Activated CD4-positive, CD25-positive, alpha-beta regulatory T cell (primary cell): ENCODE results near the gene KIF26A.

ENCODE experiments used
- DNase-seq, 4 experiments: peaks; one replicate each; lab custom pipeline; 2025; lab: John Stamatoyannopoulos, UW

The KIF26A gene

GRCh38 chr14:104179126-104179525 is 40.7 kb downstream of the KIF26A start:
- no peak for DNase-seq

DNA sequence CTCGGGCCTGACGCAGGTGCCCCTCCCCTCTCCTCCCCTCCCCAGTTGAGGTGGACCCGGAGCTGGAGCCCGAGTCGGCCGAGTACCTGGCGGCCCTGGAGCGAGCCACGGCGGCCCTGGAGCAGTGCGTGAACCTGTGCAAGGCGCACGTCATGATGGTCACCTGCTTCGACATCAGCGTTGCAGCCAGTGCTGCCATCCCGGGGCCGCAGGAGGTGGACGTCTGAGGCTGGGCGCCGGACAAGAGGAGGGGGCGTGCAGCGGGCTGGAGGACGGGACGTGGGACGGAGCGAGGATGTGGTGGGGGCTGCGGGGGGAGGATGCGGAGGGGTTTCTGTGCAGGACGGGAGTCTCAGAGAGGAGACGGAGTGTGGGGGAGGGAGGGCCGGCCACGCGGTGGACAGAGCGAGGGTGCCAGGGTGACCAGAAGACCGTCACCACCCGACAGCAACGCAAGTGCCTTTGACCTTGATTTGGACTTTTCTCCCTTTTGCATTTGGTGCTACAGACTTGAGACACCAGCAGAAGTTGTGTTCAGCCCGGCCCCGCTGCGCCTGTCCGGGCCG is 41.3 kb downstream of the KIF26A start:
- no peak for DNase-seq

GRCh38 chr14:104180561-104181165 is 42.3 kb downstream of the KIF26A start:
- DNase-seq, result no peak

GRCh38 chr14:104181761-104182530 is 43.6 kb downstream of the KIF26A start:
- DNase-seq, result no peak

DNA sequence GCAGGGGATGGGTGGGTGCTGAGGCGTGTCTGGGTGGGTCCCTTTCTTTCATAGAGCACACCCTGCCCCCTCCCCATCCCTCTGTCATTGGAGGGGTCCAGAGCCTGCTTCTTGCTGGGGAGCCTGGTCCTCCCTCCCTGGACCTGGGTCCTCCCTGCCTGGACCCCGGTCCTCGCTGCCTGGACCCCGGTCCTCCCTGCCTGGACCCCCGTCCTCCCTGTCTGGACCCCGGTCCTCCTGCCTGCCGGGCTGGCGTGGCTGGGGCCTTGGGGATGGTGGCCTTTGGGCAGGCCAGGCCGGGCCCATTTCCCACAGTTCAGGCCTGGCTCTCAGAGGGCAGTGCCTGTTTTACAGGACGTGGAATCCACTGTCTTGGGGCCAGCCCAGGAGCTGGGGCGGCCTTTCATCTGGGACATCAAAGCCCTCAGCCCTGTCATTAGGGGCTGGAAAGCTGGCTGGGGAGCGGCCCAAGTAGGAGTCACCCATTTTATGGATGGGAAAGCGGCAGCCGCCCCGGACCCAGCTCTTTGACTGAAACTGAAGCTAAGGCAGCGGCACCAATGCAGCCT is 44.6 kb downstream of the KIF26A start:
- DNase-seq, result no peak

DNA sequence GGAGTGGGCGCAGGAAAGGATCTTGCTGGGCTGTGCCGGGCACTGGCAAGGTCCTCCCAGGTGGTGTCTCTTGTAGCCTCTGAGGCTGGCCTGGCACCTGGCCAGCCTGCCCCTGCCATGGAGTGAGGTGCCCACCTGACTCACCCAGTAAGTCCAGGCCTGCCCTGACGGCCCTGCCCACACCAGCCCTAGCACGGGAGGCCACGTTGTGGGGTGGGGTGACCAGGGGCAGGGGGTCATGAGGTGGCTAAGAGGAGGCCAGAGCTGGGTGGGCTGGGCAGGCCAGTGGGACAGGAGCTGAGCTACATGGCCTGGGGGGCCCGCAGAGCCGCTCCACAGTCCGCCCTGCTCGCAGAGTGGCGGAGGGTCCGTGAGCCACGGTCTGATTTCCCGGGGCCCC is 45.4 kb downstream of the KIF26A start:
- no peak for DNase-seq

- DNase-seq, result no peak
These were observed 46.1 kb downstream of the KIF26A start for GRCh38 chr14:104184506-104184905.

GRCh38 chr14:104184911-104185499 is 46.6 kb downstream of the KIF26A start:
- DNase-seq, result no peak

- DNase-seq, result no peak
These were observed 47.6 kb downstream of the KIF26A start for GRCh38 chr14:104185916-104186495.

- DNase-seq, result no peak
These were observed 48.2 kb downstream of the KIF26A start for GRCh38 chr14:104186575-104186974.

DNA sequence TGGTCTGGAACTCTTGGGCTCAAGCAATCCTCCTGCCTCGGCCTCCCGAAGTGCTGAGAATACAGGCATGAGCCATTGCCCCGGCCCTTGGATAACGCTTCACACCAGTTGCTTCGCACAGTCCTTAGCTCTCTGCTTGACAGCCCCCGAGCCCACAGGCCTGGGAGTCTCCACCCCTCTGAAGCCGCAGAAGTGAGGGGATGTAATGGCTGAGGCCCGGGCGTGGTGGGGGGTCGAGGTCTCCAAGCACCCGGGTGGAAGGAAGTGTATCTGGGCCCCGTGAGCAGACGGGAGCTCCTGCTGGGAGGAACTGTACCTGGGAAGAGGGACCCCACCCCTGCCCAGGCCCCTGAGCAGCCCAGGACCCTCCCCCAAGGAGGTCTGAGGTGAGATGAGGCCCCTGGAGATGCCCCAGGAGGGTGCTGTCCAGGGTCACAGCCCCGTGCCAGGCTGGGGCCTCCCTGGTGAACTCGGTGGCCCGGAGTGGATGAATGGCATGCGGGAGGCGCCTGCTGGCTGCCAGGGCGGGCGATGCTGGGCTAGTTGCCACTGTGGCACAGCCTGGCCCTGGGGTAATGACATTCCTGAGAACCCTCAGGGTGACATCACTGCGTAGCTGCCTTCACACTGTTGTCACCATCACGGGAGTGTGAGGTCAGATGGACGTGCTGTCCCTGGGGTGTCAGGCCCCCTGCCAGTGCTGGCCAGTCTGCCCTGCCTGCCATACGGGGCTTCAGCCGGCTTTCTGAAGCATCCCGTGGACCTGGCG is 48.9 kb downstream of the KIF26A start:
- DNase-seq, result no peak

GRCh38 chr14:104187931-104188726 is 49.7 kb downstream of the KIF26A start:
- DNase-seq, result no peak

DNA sequence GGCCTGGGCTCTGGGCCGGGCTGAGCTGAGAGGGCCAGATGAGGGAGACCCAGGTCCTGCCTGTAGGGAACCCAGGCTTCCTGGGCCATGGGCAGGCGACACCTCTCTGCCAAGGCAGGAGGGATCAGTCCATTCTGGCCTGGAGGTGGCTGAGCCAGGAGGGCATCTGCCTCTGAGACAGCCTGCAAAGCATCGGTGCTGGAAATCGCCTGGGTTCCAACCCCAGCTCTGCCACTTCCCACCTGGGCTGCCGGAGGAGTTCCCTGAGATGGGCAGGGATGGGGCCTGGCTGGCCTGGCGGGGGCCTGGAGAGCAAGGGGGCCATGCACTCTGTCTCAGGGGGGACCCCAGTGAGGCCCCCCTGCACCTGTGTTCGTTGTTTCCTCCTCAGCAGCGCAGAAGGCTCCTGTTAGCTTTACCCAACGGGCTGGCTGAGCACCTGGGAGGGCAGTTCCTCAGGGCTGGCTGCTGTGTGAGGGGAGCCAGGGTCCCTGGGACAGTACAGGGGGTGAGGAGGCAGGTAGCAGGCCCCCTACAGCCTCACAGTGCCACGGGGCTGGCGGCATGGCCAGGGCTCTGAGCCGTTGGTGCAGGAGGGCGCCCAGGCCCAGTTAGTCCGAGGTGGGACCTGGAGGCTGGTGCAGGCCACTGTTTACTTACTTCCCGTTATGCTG is 50.5 kb downstream of the KIF26A start:
- no peak for DNase-seq

GRCh38 chr14:104189629-104190335 is 51.4 kb downstream of the KIF26A start:
- no peak for DNase-seq

DNA sequence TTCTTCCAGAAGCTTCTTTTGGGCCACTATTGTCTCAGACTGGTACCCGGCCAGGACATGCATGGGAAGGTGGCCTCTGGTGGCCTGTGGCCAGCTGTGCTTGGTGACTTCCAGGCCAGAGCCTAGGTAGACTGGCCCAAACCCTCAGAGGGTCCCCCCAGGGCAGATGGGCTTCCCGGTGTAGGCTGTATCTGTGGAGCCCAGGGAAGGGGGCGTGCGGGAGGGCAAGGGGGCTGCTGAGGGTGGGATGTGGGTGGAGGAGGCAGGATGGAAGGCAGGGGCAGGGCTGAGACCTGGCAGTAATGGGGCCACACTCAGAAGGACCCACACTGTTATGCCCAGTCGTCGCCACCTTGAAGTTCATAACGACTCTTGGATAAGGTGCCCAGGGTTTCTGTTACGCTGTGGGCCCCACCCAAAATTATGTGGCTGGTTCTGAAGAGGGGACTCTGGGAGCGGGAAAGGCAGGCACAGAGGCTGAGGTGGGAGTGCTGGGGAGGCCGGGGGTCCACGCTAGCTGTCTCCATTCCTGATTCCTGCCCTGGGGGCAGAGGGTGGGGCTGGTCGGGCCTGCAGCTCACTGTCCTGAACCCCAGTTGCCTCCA is 52.1 kb downstream of the KIF26A start:
- no peak for DNase-seq

DNA sequence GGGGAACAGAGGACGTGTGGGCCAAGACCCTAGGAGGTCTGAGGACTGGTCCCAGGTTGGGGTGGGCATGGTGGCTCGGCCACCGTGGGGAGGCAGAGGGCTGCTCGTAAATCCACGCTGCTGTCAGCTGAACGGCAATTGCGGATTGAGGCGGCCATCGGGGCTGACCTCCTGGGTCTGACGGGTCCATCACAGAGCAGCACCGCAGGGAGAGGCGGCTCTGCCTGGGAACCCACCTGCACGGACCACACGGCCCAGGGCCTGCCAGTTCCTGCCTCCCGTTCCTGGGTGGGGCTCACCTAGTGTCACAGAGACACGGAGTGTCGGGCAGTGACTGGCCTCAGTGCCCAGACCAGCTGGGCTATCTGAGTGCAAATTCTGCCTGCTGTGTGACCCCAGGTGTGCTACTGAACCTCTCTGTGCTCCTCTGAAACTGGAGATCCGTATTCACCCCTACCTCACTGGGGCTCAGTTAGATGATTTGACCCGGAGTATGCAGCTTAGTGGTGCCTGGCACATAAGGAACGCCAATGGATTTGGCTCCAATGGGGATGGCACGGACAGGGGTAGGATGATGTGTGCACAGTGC is 53.1 kb downstream of the KIF26A start:
- DNase-seq, result no peak

- no peak for DNase-seq
These were observed 53.9 kb downstream of the KIF26A start for GRCh38 chr14:104192146-104192882.

- no peak for DNase-seq
These were observed 54.5 kb downstream of the KIF26A start for GRCh38 chr14:104192883-104193245.
